GM21526 (cell line): Measurements from ENCODE around the gene GPRIN2.

Experiments
- ATAC-seq: cut with Tn5 transposase; IDR thresholded peaks from one replicate; pipeline ENCODE4 v1.9.1; 2021; ENCODE audit warnings: moderate library complexity; ENCODE audit not compliant: unreplicated experiment, low FRiP score

Gene GPRIN2

DNA sequence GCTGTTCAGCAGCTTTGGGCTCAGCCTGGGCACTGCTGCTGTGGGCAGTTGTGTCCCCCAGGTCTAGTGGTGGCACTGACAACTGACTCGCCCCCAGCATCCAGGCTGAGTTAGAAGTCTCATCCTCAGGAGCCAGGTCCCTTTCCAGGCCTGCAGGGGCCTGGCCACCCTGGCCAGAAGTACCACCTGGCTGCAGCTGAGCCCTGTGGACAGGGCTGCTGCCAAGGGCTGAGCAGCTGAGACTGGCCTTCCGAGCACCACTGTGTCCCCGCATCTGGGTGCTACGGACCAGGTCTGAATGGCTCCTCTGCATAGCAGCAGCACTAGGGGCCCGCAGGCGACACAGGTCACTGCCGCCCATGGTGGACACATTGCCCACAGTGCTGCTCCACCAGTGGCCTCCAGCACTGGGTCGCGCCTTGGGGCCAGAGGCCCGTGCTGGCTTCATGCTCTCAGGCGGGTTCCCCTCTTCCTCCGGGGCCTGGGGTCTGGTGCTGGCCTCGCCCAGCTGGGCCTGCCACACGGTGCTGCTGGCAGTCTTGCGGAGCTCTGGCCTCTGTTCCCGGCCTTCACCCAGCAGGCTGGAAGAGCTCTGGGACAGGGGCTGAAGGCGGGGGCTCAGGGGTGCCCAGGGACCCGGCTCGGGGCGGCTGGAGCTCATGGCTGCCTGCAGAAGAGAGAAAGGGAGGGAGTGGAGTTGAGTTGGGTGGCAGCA, 6.2 kb downstream of the GPRIN2 start:
- no peak for ATAC-seq

DNA sequence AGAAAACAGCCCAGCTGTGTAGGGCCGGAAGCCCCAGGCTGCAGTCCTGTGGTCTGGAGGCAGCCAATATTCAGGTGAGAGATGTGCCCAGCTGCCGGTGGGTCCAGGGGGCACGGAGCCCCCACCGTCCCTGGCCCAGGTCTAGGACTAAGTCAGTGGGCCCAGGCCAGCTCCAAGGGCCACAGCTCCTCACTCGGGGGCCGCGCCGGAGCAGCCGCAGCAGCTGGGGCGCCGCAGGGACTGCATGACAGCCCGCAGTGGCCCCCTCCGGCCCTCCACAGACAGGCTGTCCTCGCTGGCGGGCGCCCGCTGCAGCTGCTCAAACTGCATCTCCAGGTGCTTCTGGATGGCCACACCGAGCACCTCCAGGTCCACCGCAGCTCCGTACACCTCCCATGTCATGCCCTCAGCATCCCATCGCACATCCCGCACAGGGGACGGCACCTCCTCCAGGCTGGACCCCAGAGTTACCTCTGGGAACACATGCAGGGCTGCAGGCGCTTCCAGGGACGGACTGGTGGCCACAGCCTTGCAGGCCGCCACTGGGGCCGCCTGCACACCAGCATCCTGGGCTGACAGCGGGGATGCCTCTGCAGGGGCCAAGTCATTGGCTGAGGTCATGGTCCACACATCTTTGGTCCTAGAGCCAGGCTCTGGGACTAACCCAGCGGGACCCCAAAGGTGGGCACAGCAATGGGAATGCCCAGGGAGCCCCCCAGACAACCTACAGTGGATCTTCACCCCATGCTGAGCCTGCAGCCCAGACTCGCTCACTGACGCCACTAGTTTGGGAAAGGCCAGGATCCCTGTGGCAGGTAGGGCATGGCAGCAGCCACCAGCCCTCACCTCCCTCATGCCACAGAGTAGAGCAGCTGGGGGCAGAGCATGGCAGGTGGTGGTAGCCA, 7.0 kb downstream of the GPRIN2 start:
- ATAC-seq = no peak

DNA sequence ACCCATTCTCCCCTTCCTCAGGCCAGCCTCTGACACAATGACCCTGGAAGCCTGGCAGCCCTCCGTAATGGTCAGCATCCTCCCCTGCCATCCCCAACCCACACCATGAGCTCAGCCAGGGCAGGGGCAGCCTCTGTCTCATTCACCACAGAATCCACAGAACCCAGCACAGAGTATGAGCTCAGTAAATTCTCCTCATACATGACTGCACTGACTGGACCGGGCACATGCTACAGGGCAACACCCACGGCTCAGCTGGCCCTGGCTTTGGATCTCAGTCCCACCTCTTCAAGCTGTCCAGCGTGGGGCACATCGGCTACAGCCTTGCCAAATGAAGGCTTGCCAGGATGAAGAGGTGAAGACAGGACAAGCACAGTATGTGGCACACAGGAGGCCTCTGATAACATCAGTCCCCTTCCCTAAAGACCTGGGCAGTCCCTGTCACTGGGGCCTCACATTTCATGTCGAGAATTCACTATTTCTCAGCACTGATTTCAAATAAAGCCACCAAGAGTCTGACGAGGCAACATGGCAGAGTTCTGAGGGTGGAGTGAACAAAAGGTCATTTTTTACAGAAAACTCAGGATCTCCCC, 7.9 kb downstream of the GPRIN2 start:
- no peak for ATAC-seq

DNA sequence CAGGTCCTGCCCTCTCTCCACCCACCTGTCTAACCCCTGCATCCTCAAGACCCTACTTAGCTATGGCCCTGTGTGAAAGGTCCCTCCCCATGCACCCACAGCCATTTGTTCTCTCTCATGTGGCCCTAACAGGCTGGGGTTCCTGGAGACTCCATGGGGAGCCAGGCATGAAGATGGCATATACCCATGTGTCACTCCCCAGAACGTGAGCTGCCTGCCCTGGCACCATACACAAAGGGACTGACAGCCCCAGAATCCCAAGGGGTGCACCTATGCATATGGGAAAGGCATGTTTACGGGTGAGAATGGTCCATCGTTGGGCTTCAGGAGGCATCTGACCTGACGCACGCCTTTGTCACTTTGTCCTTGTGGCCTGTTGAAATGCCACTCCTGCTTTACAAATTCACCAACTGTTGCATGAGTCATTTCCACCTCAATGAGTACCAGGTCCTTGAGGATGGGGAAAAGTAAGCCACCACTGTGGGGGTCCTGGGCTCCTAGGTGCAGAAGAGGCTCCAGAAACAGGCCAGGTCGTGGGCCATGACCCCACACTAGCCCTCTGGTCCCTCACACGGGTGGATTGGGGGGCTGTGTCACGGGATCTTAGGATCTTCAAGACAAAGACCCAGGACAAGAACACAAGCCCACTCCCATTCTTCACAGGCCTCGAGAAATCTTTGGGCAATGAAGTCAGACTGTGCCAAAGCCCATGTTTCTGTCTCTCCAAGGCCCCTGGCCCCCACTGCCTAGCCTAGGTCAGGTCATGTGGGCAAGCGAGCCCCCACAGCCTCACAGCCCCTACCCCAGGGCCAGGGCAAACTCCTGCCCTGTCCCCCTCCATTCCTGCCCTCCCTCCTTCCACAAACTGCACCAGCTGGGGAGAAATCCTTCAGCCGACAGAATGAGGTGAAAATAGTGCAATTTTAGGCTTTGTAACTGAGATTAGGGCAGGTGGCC, 8.6 kb downstream of the GPRIN2 start:
- no peak for ATAC-seq

DNA sequence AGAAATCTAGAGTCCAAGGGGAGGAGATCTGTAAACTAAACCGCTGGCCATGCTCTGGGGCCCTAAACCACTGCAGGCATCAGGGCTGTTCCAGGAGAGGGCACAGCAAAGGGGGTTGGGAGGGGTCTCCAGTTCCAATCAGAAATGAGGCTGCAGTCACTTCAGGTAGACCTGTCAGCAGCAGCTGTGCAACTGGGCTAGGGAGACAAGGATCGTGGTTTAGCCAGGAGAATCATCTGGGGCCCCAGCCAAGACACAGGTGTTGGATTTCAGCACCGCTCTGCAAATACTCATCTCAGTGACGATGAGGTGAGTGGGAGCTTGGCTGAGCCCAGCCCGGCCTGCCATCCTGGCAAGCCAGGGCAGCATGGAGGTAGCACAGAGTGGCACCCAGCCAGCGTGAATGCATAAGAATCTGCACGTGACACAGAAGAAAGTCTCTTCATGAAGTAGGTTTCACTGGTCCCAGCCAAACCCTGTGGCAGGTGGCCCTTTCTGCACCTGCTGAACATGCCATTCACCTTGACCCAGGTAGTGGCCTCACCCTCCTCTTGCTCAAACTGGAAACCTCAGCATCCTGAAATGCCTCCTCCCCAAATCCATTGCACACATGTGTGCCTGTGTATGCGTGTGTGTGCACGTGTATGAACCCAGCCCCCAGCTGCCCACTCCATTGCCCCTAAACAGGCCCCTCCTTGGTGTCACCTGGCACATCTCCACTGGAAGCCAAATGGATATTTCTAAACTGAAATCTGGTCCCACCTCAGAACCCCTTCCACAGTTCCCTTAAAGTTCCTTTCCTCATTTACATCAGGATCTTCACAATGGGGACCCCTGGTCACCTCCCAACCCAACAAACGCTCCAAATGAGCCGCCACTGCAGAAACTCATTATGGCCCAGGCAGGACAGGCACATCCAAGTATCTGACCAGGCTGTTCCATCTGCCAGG, 9.6 kb downstream of the GPRIN2 start:
- no peak for ATAC-seq

DNA sequence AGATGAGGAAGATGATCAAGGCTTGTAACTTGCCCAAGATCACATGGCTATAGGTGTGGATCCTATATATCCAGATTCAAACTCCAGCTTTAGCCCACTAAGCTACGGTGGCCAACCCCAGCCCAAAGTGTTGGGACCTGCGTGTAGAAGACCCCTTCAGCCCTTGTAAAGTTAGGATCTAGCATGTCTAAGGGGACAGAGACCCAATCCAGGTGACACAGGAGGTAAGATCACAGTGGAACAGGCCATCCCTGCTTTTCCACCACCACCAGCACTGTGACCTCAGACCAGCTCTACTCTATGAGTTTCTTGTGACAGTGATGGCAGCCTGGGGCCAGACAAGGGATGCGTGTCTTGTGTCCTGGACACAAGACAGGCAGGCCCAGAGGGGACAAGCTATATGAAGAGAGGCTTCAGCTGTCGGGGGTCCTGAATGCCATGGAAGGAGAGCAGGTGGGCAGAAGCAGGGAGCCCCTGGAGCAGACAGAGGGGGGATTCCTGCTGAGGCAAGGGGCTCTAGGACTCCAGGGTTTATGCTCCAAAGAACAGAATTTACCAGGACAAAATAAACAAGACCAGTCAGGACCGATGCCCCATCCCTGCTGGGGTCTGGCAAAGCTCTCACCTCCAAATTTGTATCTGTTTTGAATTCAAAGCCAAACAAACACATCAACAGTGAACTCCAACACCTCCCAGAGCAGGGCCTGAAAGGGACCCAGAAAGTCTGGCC, 10.4 kb downstream of the GPRIN2 start:
- ATAC-seq = no peak

DNA sequence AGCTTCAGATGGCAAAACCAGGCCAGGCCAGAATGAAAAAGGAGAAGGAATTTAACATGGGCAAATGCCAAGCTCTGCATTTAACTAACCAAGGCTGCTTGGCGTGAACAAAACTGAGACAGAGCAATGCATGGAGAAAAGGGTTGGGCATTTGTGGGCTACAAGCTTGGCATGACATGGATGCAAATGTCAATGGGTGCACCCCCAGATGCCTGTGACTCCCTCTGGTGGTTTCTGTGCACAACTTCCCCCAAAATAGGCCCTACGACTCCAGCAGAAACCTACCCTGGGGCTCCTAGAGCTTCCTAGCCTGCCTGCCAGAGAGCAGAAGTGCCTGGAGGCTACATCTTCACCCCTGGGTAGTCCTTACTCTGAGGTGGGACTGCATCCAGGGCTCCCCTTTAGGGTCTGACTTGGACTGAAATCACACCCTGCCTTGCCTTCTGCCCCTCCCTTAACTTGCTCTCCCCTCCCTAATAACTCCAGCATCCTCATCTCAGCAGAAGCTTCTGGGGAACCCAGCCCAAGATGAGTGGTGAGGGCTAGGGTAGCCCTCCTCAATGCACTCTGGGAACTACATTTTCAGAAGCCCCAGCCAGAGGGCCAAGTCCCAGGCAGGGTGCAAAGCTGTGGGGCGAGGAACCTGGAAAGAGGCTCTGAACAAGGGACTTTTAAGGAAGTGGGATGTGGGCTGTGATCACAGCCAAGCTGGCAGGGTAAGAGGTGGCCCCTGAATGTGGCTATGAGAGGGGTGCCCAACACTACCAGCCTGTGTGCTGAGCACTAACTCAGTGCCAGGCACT, 11.3 kb downstream of the GPRIN2 start:
- no peak for ATAC-seq

DNA sequence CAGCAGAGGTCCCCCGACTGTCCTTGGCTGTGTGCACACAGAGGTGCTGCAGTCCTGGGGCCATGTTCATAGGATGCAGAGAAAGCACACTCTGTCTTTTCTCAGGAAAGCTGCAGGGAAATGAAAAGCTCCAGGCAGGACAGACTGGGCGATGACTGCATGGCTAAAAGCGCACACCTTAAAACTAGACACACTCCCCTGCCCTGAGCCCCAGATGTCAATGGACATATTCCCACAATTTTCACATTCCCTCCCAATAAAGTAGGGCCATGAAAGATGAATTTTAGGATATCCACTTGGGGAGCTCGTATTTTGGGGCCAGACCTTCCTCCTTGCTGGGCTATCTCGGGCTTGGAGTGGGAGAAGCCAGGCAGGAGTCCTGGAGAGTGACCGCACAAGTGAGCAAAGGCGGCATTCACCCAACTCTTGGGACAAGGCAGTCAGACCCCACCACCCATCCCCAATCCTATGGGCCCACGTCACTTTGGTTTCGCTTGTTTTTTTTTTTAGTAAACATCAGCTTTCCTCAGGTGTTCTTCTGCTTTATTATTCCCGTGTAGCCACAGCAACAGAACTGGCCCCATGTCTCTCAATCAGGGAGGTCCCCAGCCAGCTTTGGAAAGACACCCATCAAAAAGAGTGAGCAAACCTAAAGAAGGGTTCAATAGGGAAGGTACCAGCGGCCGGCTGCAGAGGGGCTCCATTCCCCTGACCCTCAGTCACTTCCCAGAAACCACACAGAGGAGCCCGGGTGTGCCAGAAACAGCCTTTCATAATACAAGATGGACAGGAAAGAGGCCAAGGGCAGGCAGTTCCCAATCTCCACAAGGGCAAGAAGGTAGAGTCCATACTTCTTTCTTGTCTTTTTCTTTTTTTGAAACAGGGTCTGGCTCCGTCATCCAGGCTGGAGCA, 12.7 kb downstream of the GPRIN2 start:
- ATAC-seq = no peak

DNA sequence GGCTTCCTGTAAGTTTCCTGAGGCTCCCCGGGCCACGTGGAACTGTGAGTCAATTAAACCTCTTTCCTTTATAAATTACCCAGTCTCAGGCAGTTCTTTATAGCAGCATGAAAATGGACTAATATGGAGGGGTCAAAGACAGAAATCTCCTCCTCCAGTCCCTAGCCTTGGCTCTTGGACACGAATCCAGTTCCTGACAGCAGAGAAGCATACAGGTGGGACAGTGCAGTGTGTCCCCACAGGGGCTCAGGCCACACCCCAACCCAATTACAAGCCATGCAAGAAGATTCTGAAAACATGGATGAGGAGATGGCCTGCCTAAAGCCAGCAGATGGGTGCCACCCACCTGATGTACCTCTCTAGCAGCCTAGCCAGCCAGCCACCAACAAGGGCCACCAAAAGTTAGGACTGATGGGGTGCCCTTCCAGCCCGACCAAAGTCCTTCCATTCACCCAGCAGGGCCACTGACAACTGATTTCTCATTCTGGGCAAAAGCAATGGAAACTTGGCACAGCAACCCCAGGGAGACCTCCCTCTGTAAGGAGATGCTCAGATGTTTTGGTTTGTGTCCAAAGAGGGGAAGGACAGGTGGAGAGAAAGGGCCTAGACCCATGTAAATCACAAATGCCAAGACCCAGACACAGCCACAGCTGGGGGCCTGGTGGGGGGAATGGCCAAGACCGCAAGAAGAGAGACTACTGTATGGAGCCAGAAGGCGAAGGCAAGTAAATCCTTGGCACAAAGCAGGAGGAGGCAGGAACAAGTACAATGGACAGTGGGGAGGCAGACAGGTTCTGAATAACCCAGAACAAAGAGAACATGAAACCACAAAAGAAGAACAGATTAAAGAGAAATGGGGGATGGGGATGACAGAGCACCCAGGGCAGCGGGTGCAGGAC, 13.6 kb downstream of the GPRIN2 start:
- ATAC-seq = no peak

DNA sequence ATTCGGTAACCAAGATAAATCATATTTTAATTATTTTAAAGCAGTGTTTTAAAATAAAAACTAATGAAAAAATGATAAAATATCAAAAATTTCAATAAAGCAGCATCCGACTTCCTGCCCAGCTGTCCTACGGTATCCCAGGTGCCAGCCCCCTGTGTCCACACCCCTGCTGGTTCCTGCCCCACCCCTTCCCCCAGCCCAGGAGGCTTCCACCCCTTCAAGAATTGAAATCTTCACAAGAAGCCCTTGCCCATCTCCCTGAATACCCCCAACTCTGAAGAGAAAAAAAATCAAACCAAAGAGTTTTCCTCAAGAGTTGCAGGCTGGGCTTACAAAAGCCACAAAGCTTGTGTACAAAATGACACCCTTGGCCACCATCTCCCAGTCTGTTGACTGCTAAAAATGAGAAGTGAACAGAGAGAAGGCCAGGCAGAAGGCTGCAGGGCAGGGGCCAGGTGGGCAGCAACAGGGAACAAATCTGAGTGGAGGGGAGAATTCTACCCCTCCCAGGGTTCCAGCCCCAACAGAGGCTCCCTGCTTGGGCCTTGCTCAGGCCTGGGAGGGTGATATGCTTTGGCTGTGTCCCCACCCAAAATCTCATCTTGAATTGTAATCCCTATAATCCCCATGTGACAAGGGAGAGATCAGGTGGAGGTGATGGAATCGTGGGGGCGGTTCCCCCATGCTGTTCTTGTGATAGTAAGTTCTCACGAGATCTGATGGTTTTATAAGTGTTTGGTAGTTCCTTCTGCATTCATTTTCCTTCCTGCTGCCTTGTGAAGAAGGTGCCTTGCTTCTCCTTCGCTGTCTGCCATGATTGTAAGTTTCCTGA, 14.5 kb downstream of the GPRIN2 start:
- no peak for ATAC-seq

DNA sequence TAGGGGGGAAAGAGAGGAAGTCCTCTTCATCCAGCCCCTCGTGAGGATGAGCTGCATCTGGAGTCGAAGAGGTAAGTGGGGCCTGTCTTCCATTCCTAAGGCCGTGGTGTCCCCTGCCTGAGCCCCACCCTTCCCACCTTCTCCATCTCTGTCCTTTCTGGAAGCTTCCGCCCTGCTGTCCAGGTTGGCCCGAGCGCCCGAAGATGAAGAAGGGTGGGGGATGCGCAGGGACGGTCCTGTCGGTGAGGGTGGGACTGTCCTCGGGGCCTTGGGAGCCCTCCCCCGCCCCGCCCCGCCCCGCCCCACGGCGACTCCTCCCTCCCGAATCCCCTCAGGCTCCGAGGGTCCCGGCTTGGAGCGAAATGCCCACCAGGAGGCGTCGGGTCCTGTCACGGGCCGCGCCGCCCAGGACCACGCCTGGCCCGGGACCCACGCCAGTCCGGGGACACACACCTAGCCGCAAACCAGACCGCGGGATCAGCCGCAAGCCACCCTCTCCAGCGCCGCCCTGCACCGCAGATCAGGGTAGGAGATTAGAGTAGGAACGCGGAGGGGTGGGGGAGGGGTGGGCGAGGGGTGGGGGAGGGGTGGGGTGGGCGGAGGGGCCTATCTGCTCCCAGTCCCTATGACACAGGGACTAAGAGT, 15.3 kb downstream of the GPRIN2 start:
- no peak for ATAC-seq

DNA sequence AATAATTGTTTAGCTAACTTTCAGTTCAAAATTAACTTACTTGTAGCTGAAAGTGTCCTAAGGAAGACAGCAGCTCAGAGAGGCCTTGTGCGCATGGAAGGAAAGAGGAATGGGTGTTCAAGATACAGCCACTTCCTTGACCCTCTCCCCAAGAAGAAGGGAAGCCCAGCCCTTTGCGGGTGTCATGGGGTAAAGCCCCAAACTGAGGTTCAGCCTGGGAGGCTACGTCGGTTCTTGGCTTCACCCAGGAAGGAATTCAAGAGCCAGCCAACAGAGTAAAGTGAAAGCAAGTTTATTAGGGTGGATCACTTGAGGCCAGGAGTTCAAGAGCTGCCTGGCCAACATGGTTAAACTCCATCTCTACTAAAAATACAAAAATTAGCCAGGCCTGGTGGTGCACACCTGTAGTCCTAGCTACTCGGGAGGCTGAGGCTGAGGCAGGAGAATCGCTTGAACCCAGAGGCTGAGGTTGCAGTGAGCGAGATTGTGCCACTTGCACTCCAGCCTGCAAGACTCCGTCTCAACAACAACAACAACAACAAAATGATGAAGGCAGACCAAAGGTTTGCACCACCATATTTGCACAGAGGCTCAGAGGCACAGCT, 15.9 kb downstream of the GPRIN2 start:
- ATAC-seq = no peak

DNA sequence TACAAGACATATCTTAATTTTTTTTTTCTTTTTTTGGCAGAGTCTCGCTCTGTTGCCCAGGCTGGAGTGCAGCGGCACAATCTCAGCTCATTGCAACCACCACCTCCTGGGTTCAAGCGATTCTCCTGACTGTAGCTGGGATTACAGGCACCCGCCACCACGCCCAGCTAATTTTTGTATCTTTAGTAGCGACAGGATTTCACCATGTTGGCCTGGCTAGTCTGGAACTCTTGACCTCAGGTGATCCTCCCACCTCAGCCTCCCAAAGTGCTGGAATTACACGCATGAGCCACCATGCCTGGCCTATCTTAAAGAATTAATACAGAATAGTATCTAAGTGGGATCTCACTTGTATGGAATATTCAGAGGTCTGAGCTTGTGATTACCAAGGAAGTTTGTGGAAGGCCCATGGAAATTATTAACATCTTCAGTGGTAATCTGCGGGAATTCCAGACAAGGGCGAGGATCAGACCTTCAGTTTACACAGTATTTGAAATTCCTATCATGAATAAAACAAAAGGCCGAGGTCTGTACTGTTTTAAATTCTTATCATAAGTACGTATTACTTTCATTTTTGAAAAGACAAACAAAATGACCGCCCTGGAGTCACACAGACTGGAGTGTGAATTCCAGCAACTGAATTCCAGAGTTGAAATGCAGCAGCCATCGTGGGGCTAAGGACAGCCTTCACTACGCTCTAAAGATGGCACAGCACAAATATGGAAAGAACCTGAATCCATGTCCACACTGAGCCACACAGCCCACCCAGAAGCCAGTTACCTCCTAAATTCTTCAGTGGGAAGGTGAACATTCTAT, 16.7 kb downstream of the GPRIN2 start:
- ATAC-seq = no peak
